Ovary (tissue), 3 donors: ENCODE results near the gene SAP30L.

Experiments used
- EP300 ChIP-seq: sonication (generic); formaldehyde crosslinking; IDR thresholded peaks from one replicate; pipeline ENCODE4 v1.6.1; 2017; ENCODE audit warnings: antibody characterized with exemption
- POLR2A ChIP-seq: fragments of 450-650 bp; IDR thresholded peaks from one replicate; pipeline ENCODE4 v1.6.1; 2017; ENCODE audit warnings: antibody characterized with exemption, mild to moderate bottlenecking, moderate library complexity
- TF ChIP-seq, protein P1 (sequence below), 3 donors: fragments of 450-650 bp in 2 of 3; fragments of 200-600 bp in 1 of 3; IDR thresholded peaks; one replicate each; pipeline versions ENCODE4 v1.5.1 to v1.8.0; 2016 to 2022; ENCODE audit warnings: antibody characterized with exemption in 3 of 3, mild to moderate bottlenecking in 1 of 3
- donor health status: DM: no; HTN: no; CAD: no.

GRCh38 chr5:154498591-154498990, 52.8 kb downstream of the SAP30L start:
- TF ChIP-seq, protein P1, sequence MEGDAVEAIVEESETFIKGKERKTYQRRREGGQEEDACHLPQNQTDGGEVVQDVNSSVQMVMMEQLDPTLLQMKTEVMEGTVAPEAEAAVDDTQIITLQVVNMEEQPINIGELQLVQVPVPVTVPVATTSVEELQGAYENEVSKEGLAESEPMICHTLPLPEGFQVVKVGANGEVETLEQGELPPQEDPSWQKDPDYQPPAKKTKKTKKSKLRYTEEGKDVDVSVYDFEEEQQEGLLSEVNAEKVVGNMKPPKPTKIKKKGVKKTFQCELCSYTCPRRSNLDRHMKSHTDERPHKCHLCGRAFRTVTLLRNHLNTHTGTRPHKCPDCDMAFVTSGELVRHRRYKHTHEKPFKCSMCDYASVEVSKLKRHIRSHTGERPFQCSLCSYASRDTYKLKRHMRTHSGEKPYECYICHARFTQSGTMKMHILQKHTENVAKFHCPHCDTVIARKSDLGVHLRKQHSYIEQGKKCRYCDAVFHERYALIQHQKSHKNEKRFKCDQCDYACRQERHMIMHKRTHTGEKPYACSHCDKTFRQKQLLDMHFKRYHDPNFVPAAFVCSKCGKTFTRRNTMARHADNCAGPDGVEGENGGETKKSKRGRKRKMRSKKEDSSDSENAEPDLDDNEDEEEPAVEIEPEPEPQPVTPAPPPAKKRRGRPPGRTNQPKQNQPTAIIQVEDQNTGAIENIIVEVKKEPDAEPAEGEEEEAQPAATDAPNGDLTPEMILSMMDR (IDR thresholded peaks at IDR 0.05), result no peak
- TF ChIP-seq EP300 (no peak), POLR2A (no peak)
